ENCODE results near the gene GTSE1.

The GTSE1 gene

GRCh38 chr22:46367707-46368191, 71.1 kb downstream of the GTSE1 start:
- DNase-seq = peak; percentile 31

DNA sequence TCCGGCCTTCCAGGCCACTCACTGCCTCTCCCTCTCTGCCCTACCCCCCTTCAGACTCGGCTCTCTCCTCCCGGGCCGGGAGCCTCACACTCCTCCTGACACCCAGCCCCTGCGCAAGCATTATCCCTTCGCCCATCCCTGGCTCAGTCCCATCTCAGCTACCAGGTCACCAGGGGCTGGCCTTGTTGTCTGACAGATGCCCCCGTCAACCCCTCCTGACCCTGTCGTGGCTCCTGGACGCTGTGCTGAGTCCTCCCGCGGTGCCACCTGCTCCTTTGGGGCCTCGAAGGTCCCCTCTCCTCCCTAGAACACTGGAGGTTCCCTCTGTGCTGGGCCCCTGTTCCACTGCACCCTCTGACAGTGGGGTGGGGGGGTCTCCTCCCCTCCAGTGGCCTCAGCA, 71.8 kb downstream of the GTSE1 start:
- no peak for DNase-seq

- no peak for DNase-seq
Observed at GRCh38 chr22:46368871-46369715, 72.4 kb downstream of the GTSE1 start.

- DNase-seq = no peak
Observed at GRCh38 chr22:46369716-46370583, 73.3 kb downstream of the GTSE1 start.

GRCh38 chr22:46370584-46371291, 74.1 kb downstream of the GTSE1 start:
- DNase-seq = no peak

DNA sequence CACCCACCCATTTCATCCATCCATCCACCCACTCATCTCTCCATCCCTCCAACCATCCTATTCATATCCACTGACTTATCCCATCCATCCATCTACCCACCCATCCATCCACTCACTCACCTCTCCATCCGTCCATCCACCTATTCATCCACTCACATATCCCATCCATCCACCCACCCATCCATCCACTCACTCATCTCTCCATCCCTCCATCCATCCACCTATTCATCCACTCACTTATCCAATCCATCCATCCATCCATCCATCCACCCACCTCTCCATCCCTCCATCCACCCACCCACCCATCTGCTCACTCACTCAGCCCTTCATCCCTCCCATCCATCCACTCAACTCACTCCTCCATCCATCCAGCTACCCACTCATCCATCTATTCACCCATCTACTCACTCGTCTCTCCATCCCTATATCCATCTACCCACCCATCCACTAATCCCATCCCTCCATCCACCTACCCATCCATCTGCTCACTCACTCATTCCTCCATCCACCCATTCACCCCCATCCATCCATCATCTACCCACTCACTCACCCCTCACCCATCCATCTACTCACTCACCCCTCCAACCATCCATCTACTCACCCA, 75.1 kb downstream of the GTSE1 start:
- DNase-seq = no peak

- no peak for DNase-seq
Observed at GRCh38 chr22:46372686-46373085, 76.0 kb downstream of the GTSE1 start.

- DNase-seq = peak; percentile 4
Observed at GRCh38 chr22:46373159-46373558, 76.5 kb downstream of the GTSE1 start.

GRCh38 chr22:46373921-46374662, 77.4 kb downstream of the GTSE1 start:
- peak; percentile 44 for DNase-seq

GRCh38 chr22:46374663-46375474, 78.2 kb downstream of the GTSE1 start:
- no peak for DNase-seq

GRCh38 chr22:46376111-46376510, 79.4 kb downstream of the GTSE1 start:
- no peak for DNase-seq

- no peak for DNase-seq
Observed at GRCh38 chr22:46376908-46377524, 80.3 kb downstream of the GTSE1 start.

DNA sequence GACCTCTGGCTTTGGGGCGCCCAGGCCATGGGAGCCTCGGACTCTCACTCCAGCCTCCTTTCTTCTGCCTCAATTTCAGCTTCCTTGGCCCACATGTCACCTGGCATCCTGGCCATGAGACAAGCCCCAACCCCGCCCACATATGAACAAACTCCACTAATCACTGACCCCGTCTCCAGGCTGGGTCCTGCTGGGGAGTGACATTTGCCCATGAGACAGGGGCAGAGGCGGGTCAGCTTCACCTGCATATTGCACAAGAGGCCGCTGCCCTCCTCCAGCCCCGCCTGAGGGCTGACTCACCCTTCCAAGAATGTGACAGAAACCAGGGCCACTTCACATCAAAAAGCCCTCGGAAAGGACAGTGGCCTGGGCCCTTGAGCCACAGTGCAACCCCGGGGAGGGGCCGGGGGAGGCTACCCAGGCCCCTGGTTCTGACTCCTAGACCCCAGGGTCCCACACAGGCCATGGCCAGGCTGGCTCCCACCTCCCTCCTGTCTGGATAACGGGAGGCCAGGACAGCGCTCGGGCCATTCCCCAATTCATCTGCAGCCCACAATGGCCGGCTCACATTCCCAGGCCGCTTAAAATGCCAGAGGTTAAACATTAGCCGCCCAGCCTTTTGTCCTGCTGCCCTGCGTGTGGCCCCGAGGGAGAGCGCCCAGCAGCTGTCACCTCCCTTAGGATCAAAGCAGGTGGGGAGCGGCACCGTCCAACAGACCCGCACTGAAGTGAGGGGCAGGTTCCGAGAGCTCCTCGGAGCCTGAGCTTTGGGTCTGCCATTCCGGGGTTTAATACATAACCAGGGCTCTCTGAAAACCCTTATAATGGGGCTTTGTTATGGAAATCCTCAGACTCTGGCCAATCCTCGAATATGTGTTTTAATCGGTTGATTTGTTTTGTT, 81.1 kb downstream of the GTSE1 start:
- DNase-seq = no peak

DNA sequence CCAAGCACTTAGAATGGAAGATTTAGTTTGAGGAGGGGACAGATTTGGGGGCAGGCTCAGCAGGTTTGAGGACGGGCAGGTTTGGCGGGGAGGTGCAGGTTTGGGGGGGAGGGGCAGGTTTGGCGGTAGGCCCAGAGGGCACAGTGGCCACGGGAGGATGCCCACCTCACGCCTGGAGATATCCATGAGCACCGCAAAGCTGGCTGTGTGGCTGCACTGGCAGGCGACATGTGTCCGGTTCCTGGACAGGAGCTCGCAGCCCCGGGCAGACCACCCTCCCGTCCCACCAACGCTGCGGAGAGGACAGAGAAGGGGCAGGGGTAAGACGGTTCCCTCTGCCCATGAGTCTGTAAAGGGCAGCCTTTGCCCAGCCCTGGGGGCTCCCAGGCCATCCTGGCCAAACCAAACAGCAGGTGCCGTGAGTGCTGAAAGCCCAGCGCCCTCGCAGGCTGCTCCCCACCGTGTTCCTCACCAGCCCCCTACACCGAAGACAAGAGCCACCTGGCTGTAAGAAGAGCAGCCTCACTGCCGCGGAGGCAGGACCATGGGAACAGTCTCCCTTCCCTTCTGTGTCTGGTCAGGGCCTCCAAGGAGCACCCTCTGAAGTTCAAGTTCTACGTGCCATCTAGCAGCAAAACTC, 81.9 kb downstream of the GTSE1 start:
- DNase-seq = no peak

DNA sequence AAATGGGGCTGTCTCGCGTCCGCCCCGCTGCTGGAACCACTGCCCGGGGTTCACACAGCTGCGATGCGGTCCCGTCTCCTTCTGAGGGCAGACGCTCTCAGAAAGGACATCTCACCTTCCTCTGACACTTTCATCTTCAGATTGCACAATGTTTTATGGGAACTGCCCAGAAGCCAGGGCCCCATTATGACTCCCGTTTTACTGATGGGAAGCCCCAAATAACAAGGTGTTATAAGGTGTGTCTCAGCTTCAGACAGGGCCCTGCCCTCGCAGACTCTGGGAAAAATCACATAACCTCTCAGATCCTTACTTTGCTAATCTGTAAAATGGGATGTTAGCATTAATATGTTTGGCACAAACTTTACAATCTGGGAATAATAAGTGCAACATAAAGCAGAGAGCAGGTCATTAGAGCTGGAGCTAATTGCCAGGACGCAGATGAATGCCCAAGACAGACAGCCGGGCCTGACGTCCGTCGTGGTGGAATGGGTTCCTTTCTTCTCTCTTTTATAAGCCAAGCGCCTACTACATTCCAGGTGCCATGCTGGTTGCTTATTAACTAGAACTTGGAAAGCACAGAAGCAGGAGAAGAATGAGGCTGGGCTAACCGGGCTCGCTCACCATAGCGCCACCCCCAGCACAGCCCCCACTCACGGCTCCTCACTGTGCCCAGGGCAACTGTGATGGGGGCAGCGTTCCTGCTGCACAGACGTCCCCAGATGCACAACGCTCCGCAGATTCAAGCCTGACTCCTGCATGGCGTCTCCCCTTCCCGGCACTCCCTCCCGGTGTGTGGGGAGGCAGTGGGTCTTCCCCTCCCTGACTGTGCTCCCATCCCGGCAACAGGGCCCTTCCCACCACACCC, 82.6 kb downstream of the GTSE1 start:
- no peak for DNase-seq

DNA sequence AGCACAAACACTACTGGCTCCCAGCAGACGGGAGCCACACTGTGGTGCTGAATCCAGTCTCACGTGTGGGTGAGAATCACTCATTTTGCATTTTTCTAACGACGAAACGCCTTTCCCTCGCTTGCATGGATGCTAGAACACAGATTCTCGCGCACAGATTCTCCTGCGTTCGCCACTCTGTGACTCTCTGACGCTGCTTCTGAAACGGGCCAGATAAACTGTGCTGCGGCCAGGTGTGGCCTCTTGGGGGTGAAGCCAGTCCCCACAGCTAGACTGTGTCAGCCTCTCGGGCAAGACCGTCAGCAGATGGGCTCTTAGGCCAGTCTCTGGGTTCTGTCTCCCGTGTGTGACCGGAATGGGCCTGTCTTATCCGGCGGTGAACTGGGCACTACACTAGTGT, 83.4 kb downstream of the GTSE1 start:
- no peak for DNase-seq
